ENCODE measurements around the gene NAP1L4.
"Not testable (repeated sequence)": the region's sequence is repeated elsewhere in the genome, so short reads cannot be mapped to it uniquely, and the experiment has no call there.

The NAP1L4 gene

GRCh38 chr11:2945031-2945756, 46.9 kb downstream of the NAP1L4 start:
- in situ Hi-C loops (cut with HindIII; ENCODE audit: low pct_ligation_motif_present, low pct_unique_long_range_greater_than_20kb, low sequenced_read_pairs) = no loop called here
- peak; percentile 46 for DNase-seq

DNA sequence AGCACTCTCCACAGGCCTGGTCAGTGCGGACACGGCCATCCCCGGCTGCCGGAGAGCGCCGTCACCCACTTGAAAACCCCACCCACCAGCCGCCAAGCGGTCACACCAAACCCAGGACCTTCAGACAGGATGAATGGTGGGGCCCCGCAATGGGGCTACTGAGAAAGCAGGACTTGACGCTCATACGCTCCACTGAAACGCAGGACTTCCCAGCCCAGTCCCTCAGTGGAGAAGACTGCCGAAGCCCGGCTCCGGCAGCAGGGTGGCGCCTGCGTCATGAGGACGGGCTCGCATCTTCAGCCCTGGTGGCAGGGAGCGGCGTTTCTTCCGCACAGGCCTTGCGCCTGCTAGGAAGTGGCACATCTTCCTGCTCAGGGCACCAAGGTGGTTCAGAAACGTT, 47.6 kb downstream of the NAP1L4 start:
- in situ Hi-C loops (cut with HindIII; ENCODE audit: low pct_ligation_motif_present, low pct_unique_long_range_greater_than_20kb, low sequenced_read_pairs) = no loop called here
- no peak for DNase-seq

GRCh38 chr11:2943711-2944118, 48.4 kb downstream of the NAP1L4 start:
- DNase-seq = no peak
- in situ Hi-C loops (cut with HindIII; ENCODE audit: low pct_ligation_motif_present, low pct_unique_long_range_greater_than_20kb, low sequenced_read_pairs) = no loop called here

DNA sequence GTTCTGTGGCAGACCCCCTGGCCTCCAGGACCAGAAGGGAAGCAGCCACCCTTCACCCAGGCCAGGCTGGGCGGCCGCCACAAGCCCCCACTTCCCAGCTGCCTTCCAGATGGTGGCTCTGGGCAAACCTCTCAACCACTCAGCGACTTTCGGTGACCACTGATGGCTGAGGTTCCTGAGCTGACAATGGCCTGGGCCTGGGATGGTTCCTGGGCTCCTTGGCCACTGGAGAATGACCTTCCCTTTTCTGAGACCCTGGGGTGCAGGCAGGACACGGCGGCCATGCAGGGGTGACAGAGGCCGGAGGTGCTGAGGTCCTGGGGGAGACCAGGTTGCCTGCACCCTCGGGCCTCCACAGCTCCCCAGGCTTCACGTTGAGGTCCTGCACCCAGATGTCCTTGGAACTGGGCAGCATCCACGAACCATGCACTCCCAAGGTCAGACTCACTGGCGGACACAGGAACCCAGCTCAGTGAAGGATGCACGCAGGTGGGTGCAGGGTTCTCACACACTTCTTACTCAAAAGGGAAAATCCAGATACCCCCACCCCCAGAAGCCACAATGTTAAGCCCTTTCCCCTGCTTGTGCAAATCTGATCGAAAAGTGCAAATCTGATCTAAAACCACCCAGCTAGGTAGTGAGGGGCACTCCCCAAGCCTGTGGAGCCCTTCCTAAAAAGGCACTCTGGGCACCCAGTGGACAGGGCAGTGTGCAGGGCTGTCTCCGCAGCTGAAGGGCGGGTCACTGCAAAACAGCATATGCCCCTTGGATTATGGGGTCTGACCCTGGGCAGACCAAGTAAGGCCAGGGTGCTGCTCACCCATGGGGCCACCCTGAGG, 49.0 kb downstream of the NAP1L4 start:
- in situ Hi-C loops (cut with HindIII; ENCODE audit: low pct_ligation_motif_present, low pct_unique_long_range_greater_than_20kb, low sequenced_read_pairs) = no loop called here
- DNase-seq = no peak

GRCh38 chr11:2942447-2942846, 49.7 kb downstream of the NAP1L4 start:
- DNase-seq = no peak
- in situ Hi-C loops (cut with HindIII; ENCODE audit: low pct_ligation_motif_present, low pct_unique_long_range_greater_than_20kb, low sequenced_read_pairs) = no loop called here

DNA sequence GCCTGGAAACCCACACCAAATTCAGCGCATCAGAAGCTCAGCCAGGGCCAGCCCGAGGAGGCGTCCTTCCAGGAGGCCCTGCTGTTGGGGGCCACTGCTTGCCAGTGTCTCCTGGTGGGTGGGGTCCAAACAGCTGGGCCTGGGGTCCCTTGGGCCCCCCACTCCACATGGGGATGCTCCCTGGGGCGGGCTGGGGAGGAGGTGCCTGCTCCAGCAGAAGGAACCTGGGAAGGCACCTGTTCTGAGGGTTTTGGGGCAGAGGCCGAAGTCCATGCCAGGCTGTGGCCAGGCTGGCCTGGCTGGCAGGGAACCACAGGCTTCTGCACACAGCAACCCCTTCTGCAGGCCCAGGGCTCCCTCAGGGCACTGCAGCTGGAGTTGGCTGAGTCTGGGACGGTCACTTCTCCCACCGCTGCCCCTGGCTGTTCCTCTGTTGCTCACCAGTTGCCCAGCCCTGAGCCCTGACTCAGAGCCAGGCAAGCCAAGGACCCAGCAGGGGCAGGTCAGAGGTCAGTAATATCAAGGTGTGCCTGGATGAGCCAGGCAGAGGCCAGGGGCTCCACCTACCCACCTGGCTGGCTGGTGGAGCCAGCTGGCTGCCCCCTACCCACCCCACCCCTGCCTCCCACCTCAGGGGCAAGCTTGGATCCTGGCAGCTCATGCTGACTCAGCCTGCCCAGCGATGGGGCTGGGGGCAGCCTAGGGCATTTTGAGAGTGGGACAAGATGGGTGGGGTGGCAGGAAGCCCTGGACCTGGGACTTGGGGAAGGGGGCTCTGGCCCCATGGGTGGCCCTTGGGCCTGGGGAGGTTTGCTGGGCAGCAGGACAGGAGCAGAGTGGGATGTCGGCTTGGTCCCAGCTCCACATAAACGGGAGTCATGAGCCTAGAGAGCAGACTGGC, 51.0 kb downstream of the NAP1L4 start:
- no peak for DNase-seq
- in situ Hi-C loops (cut with HindIII; ENCODE audit: low pct_ligation_motif_present, low pct_unique_long_range_greater_than_20kb, low sequenced_read_pairs) = no loop called here

DNA sequence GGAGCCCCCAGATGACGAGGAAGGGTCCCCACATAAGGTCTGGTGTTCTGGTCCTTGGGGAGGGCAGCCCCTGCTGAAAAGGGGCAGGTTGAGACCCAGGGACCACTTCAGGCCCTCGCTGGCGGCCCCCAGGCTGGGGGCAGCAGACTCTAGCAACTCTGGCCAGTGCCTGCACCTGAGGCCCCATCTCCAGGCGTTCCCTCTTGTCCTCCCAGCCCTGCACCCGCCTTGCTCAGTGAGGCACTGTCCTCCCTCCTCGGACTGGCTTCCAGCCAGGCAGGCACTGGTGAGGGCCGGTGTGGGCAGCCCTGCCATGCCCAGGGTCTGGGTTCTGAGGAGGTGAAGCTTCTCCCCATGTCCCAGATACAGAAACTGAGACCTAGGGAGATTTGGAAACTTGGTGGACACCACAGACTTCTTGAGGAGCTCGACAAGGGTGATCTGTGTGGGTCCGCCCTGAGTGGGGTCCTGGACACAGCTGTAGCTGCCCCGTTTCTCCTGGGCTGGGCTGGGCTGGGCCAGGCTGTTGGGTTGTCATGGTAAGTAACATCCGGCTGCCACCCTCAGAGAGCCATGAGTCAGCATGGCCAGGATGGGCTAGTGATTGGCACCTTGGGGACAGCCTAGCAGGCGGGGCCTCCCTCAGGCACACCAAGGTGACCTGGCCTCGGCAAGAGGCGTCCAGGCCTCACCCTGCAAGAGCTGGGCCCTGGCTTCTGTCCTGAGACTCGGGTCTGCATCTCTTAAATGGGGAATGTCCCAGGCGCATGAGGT, 51.8 kb downstream of the NAP1L4 start:
- in situ Hi-C loops (cut with HindIII; ENCODE audit: low pct_ligation_motif_present, low pct_unique_long_range_greater_than_20kb, low sequenced_read_pairs) = no loop called here
- DNase-seq = peak; percentile 31

- in situ Hi-C loops (cut with HindIII; ENCODE audit: low pct_ligation_motif_present, low pct_unique_long_range_greater_than_20kb, low sequenced_read_pairs); DNase-seq: not testable (repeated sequence)
Measured at GRCh38 chr11:2938458-2939418, 53.4 kb downstream of the NAP1L4 start.

GRCh38 chr11:2937641-2938457, 54.3 kb downstream of the NAP1L4 start:
- in situ Hi-C loops (cut with HindIII; ENCODE audit: low pct_ligation_motif_present, low pct_unique_long_range_greater_than_20kb, low sequenced_read_pairs); DNase-seq: not testable (repeated sequence)

DNA sequence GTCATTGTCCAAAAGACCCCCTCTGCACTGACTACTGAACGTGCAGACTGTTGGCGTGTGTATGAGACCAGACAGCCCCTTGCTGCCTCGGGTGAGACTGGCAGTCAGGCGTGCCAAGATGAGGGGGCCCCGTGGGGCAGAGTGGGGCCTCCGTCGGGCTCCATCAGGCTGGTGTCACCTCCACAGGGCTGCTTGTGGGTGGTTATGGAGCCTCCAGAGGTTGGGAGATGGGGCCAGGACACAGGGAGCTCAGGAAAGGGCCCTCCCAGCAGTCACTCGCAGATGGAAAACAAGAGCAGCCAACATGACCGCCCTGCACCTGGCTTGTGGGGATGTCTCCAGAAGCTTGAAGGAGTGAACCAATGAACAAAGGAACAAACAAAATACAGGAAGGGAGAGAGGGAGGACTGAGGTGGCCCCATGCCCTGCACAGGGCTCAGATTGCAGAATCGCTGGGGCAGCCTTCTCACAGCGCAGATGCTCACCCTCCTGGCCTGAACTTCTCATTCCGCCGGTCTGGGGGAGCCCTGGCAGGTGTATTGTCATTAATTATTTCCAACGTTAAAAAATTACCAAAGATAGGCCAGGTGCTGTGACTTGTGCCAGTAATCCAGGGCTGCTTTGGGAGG, 57.4 kb downstream of the NAP1L4 start:
- in situ Hi-C loops (cut with HindIII; ENCODE audit: low pct_ligation_motif_present, low pct_unique_long_range_greater_than_20kb, low sequenced_read_pairs) = no loop called here
- DNase-seq = no peak

- in situ Hi-C loops (cut with HindIII; ENCODE audit: low pct_ligation_motif_present, low pct_unique_long_range_greater_than_20kb, low sequenced_read_pairs) = no loop called here
- no peak for DNase-seq
Measured at GRCh38 chr11:2934021-2934550, 58.0 kb downstream of the NAP1L4 start.

GRCh38 chr11:2933375-2934020, 58.6 kb downstream of the NAP1L4 start:
- DNase-seq = peak; percentile 87
- in situ Hi-C loops (cut with HindIII; ENCODE audit: low pct_ligation_motif_present, low pct_unique_long_range_greater_than_20kb, low sequenced_read_pairs) = no loop called here

- DNase-seq = peak; percentile 51
- in situ Hi-C loops (cut with HindIII; ENCODE audit: low pct_ligation_motif_present, low pct_unique_long_range_greater_than_20kb, low sequenced_read_pairs) = no loop called here
Measured at GRCh38 chr11:2932850-2933251, 59.3 kb downstream of the NAP1L4 start.

DNA sequence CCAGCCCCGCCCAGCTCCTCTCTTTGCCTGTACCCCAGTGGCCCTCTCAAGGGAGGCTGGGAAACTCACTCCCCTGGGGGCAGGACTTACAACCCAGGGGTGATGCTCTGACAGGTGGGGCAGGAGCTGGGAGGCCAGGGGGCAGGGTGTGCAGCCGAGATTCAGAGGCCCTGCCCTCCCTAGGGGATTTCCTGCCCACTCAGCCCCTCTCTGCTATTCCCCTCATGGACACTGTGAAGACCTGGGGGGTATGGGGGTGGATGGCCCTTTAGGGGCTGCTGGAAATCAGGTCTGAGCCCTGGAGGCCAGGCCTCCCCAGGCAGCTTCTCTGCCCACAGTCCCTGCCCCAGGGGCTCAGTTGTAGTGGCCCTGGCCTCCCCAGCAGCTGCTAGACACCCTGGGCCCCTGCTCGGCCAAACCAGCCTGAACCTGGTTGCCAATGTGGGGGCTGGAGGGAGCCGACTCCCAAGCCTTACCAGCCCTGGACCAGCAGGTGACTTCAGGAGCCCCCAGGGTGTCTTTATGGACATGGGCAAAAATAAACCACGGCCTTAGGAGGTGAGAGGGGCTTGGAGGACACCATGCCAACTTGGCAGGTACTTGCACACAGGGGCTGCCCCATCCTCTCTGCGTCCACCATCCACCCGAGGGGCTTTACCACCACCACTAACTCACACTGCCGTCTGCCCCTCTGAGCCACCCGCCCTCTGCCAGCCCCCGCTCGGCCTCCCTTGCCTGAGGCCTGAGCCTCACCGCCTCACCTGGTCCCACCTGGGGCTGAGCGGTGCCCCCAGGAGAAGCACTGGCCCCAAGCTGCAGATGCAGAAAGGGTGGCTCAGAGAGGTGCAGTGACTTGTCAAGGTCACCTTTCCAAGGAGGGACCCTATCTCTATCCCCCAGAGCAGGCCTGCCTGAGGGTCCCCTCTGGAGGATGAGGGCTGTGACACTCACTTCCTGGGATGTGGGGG, 60.1 kb downstream of the NAP1L4 start:
- no peak for DNase-seq
- in situ Hi-C loops (cut with HindIII; ENCODE audit: low pct_ligation_motif_present, low pct_unique_long_range_greater_than_20kb, low sequenced_read_pairs) = no loop called here
